PC-9 (cell line): ENCODE measurements around the gene FAIM. TPM values are rescaled to one million over a fixed set of nuclear protein-coding genes. Genes with fewer than 3 reads are reported as not detected.

Source experiments
- BruUV-seq: library from RNA; stranded (reverse); fragments of 400-500 nt; replicated peaks from 2 replicates; lab custom pipeline; 2021; lab: Mats Ljungman, UMichigan
- CTCF ChIA-PET: fragments of 300-600 bp; sonication (Branson Sonifier 250); formaldehyde crosslinking; loops from one replicate; lab custom pipeline; 2022; ENCODE audit warnings: antibody characterized with exemption; lab: Charles Lee
- POLR2A ChIA-PET: fragments of 300-600 bp; sonication (Branson Sonifier 250); formaldehyde crosslinking; loops from one replicate; lab custom pipeline; 2022; ENCODE audit warnings: antibody characterized with exemption; ENCODE audit not compliant: unreplicated experiment; lab: Charles Lee
- DNase-seq, 2 experiments: peaks; one replicate each; pipeline versions ENCODE4 v3.0.0 to v3.0.0-alpha.2; 2015 to 2022; ENCODE audit warnings: mixed read lengths in 1 of 2
- H2AFZ ChIP-seq: fragments of 200-600 bp; sonication (generic); 2 replicates; pipeline ENCODE4 v1.8.1; 2017; ENCODE audit warnings: antibody characterized with exemption
- H3F3A ChIP-seq: fragments of 200-600 bp; sonication (generic); 2 replicates; pipeline ENCODE4 v1.8.1; 2017; ENCODE audit warnings: antibody characterized with exemption, mild to moderate bottlenecking, low read depth; ENCODE audit not compliant: insufficient read depth
- H3K27ac ChIP-seq: fragments of 200-600 bp; sonication (generic); 2 replicates; pipeline ENCODE4 v1.6.1; 2016; ENCODE audit warnings: mixed run types
- H3K27me3 ChIP-seq: fragments of 200-600 bp; sonication (generic); 2 replicates; pipeline ENCODE4 v1.6.1; 2016; ENCODE audit warnings: low read depth, mixed run types; ENCODE audit not compliant: insufficient read depth
- H3K36me3 ChIP-seq: fragments of 200-600 bp; sonication (generic); 2 replicates; pipeline ENCODE4 v1.6.1; 2016; ENCODE audit warnings: low read depth, mixed run types
- H3K4me1 ChIP-seq: fragments of 200-600 bp; sonication (generic); replicated peaks from 2 replicates; pipeline ENCODE4 v1.6.1; 2016; ENCODE audit warnings: mixed run types; ENCODE audit not compliant: insufficient read depth
- H3K4me2 ChIP-seq: fragments of 200-600 bp; sonication (generic); 2 replicates; pipeline ENCODE4 v1.6.1; 2017; ENCODE audit warnings: mixed run types
- H3K4me3 ChIP-seq: fragments of 200-600 bp; sonication (generic); 2 replicates; pipeline ENCODE4 v1.6.1; 2016; ENCODE audit warnings: mixed run types
- H3K79me2 ChIP-seq: fragments of 200-600 bp; sonication (generic); 2 replicates; pipeline ENCODE4 v1.6.1; 2017; ENCODE audit warnings: low read depth, mixed run types
- H3K9me2 ChIP-seq: fragments of 200-600 bp; sonication (generic); 2 replicates; pipeline ENCODE4 v1.8.1; 2017; ENCODE audit warnings: mild to moderate bottlenecking; ENCODE audit not compliant: insufficient read depth
- H3K9me3 ChIP-seq: fragments of 200-600 bp; sonication (generic); 2 replicates; pipeline ENCODE4 v1.8.1; 2016; ENCODE audit warnings: low read depth; ENCODE audit not compliant: insufficient read depth
- H4K20me1 ChIP-seq: fragments of 200-600 bp; sonication (generic); 2 replicates; pipeline ENCODE4 v1.8.1; 2017; ENCODE audit not compliant: insufficient read depth
- CTCF ChIP-seq: fragments of 200-600 bp; sonication (generic); conservative IDR thresholded peaks from 2 replicates; pipeline ENCODE4 v1.6.1; 2017; ENCODE audit warnings: mixed run types, antibody characterized with exemption, mild to moderate bottlenecking, moderate library complexity
- EZH2 ChIP-seq: fragments of 200-600 bp; sonication (generic); IDR thresholded peaks from 2 replicates; pipeline ENCODE4 v1.8.0; 2017; ENCODE audit warnings: antibody characterized with exemption, low read depth
- intact Hi-C: fragments of 100-400 bp; cut with micrococcal nuclease; formaldehyde crosslinking; loops from one replicate; pipeline ENCODE4 v1.10.0; 2022; ENCODE audit not compliant: unreplicated experiment
- total RNA-seq: library from RNA; stranded (reverse); gene quantifications from 2 replicates; pipeline ENCODE4 v1.2.3, GENCODE V29; 2021

The FAIM gene
- total RNA-seq, 1 experiment from 2014 or later = 17.7 TPM

DNA sequence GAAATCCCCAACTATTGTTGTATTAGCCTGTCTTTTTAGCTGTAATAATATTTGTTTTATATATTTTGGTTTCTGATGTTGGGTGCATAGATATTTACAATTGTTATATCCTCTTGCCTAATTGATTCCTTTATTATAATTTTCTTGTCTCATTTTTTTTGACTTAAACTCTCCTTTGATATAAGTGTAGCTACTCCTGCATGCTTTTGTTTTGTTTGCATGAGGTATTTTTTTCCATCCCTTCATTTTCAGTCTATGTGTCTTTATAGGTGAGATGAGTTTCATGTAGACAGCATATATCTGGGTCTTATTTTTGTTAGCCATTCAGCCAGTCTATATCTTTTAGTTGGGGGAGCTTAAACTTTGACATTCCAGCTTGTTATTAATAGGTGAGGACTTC, 37.4 kb downstream of the FAIM start:
- intact Hi-C loops = no loop called here

GRCh38 chr3:138646513-138646912, 37.9 kb downstream of the FAIM start:
- no peak overlapping the region for H3K27ac ChIP-seq
- no peak overlapping the region for H2AFZ ChIP-seq
- H3K27me3 ChIP-seq = no peaks in the 10 kb centered on the region
- no TSS peak for BruUV-seq
- no peak for TF ChIP-seq EZH2
- no peak for TF ChIP-seq CTCF
- H4K20me1 ChIP-seq = no peaks in the 10 kb centered on the region
- H3K4me1 ChIP-seq = no peaks in the 10 kb centered on the region
- H3F3A ChIP-seq = 0 out of 2 replicates have a peak, but pooled peaks cover 4% of the 10 kb centered on the region
- no peak for DNase-seq
- H3K36me3 ChIP-seq = peaks cover 21% of the 10 kb centered on the region; the same call in 1 of the 2 replicates
- intact Hi-C loops = no loop called here
- peaks cover 40% of the 10 kb centered on the region for H3K9me3 ChIP-seq
- POLR2A ChIA-PET = interaction anchor here (0.7 kb wide), 1 partner anchor 269 kb away, joined by 3 read pairs; no protein-coding TSS in a partner anchor
- H3K79me2 ChIP-seq = no peaks in the 10 kb centered on the region
- no peak overlapping the region for H3K4me3 ChIP-seq
- no peaks in the 10 kb centered on the region for H3K9me2 ChIP-seq
- no peak overlapping the region for H3K4me2 ChIP-seq
- CTCF ChIA-PET = interaction anchor here (0.7 kb wide), 1 partner anchor 32 kb away, joined by 18 read pairs; no protein-coding TSS in a partner anchor

More for the DNA sequence above, 37.4 kb downstream of the FAIM start:
- Histone ChIP-seq H2AFZ (no peak overlapping the region), H3K27me3 (no peaks in the 10 kb centered on the region), H3K9me2 (no peaks in the 10 kb centered on the region), H3K27ac (no peak overlapping the region), H3K4me3 (no peak overlapping the region), H3K4me1 (no peaks in the 10 kb centered on the region), H3K79me2 (no peaks in the 10 kb centered on the region), H4K20me1 (no peaks in the 10 kb centered on the region), H3F3A (0 out of 2 replicates have a peak, but pooled peaks cover 4% of the 10 kb centered on the region), H3K4me2 (no peak overlapping the region), H3K36me3 (peaks cover 17% of the 10 kb centered on the region; the same call in 1 of the 2 replicates), H3K9me3 (peaks cover 45% of the 10 kb centered on the region)
- no TSS peak for BruUV-seq
- POLR2A ChIA-PET = interaction anchor here (0.7 kb wide), 1 partner anchor 270 kb away, joined by 3 read pairs; no protein-coding TSS in a partner anchor
- no peak for DNase-seq
- TF ChIP-seq CTCF (no peak), EZH2 (no peak)
- CTCF ChIA-PET = interaction anchor here (0.7 kb wide), 1 partner anchor 32 kb away, joined by 18 read pairs; no protein-coding TSS in a partner anchor

DNA sequence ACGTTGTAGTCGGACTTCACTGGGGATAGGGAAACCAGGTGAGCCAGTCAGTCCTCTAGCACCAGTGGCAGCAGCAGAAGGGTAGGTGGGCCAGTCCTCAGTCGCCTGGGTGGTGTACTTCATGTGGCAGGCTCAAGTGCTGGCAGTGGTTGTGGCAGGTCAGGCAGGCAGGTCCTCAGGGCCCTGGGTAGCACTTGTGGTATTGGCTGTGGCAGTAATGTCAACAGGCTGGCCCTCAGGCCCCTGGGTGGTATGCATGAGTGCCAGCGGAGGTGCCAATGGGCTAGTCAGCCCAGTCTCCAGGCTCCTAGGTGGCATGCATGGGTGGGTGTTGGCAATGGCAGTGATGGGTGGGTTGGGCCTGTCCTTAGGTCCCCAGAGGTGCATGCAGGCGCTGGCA, 40.6 kb downstream of the FAIM start:
- ChIA-PET CTCF (no interaction called here), POLR2A (no interaction called here)
- Histone ChIP-seq H3K4me3 (no peak overlapping the region), H3K36me3 (peaks cover 26% of the 10 kb centered on the region; the same call in 1 of the 2 replicates), H3K79me2 (no peaks in the 10 kb centered on the region), H3F3A (no peaks in the 10 kb centered on the region), H3K4me1 (no peaks in the 10 kb centered on the region), H3K27ac (no peak overlapping the region), H4K20me1 (no peaks in the 10 kb centered on the region), H3K9me3 (peaks cover 21% of the 10 kb centered on the region), H3K27me3 (no peaks in the 10 kb centered on the region), H2AFZ (no peak overlapping the region), H3K9me2 (no peaks in the 10 kb centered on the region), H3K4me2 (no peak overlapping the region)
- TF ChIP-seq CTCF = no peak
- no peak for TF ChIP-seq EZH2
- no TSS peak for BruUV-seq
- DNase-seq = no peak
- intact Hi-C loops = no loop called here
